Thyroid gland (tissue), 4 donors: ENCODE results near the gene UBL7. TPM values are rescaled to one million over a fixed set of nuclear protein-coding genes. Genes with fewer than 3 reads are reported as not detected.

Experiments
- DNase-seq, 2 donors: peaks; one replicate each; pipeline ENCODE4 v3.0.0-alpha.2; 2019
- H3K27ac ChIP-seq, 3 donors: fragments of 200-600 bp; sonication (generic); 1 replicate in 2 of 3; 2 replicates in 1 of 3; pipeline ENCODE4 v1.5.1; 2016 to 2019; ENCODE audit warnings: mild to moderate bottlenecking in 1 of 3, moderate library complexity in 1 of 3
- H3K27me3 ChIP-seq: fragments of 200-600 bp; sonication (generic); one replicate; pipeline ENCODE4 v1.5.1; 2019
- H3K36me3 ChIP-seq, 2 donors: fragments of 200-600 bp; sonication (generic); one replicate each; pipeline ENCODE4 v1.5.1; 2016 to 2019
- H3K4me1 ChIP-seq, 2 donors: fragments of 200-600 bp; sonication (generic); one replicate each; pipeline ENCODE4 v1.5.1; 2017 to 2019
- H3K4me3 ChIP-seq, 3 donors: fragments of 200-600 bp; sonication (generic); replicated peaks in 1 of 3; 1 replicate in 2 of 3; 2 replicates in 1 of 3; pipeline ENCODE4 v1.5.1; 2016; ENCODE audit warnings: mild to moderate bottlenecking in 1 of 3
- H3K9me3 ChIP-seq: fragments of 200-600 bp; sonication (generic); one replicate; pipeline ENCODE4 v1.5.1; 2017
- POLR2A ChIP-seq, 2 donors: fragments of 450-650 bp; IDR thresholded peaks; one replicate each; pipeline ENCODE4 v1.6.1; 2017; ENCODE audit warnings: antibody characterized with exemption in 2 of 2, mild to moderate bottlenecking in 2 of 2, moderate library complexity in 1 of 2
- WGBS, 2 donors: methylation state at CpG; one replicate each; pipeline ENCODE4 v1.1.5; 2017; 5-methylcytosine and 5-hydroxymethylcytosine counted together
- intact Hi-C: fragments of 100-400 bp; cut with DNase I; formaldehyde crosslinking; loops from one replicate; pipeline ENCODE4 v1.15.1; 2023
- total RNA-seq, 4 donors: library from RNA; depleted of rRNA; stranded (reverse); fragments of >200 nt; gene quantifications; one replicate each; pipeline ENCODE4 v1.2.3, GENCODE V29; 2016
- TF ChIP-seq, protein P1 (sequence below), 6 experiments: fragments of 200-600 bp in 3 of 6; fragments of 450-650 bp in 3 of 6; sonication (generic) in 3 of 6; IDR thresholded peaks; one replicate each; pipeline ENCODE4 v1.5.1; 2016 to 2019; ENCODE audit warnings: antibody characterized with exemption in 6 of 6, mild to moderate bottlenecking in 2 of 6, inconsistent platforms in 1 of 6, moderate library complexity in 1 of 6

Gene UBL7
- total RNA-seq, 4 donors from 2014 or later = 60.3 to 103 (median 69.6) TPM

DNA sequence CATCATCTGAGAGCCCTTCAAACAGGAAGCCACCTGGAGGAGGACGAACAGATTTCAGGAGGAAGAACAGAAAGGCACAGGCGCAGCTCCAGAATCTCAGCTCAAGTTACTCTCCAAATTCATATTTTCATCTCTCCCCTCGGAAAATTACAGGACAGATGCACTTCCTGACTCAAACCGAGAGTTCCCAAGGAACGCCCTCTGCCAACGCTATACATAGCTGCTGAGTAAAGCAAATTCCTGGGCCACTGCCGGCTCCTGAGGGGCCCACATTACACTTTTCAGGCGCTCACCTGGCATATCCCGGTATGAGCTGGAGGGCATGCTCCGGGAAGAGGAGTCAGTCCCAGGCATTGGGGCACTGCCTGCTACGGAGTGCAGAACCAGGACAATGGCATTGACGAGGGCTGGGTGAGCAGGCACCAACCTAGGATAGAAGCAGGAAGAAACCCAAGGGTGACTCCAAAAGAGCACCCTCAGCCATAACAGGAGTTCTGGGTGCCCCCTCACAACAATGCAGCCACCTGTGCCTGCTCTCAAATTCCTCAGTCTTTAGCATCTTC is 11.2 kb downstream of the UBL7 start:
- H3K9me3 ChIP-seq = no peaks in the 10 kb centered on the region
- no peak for DNase-seq
- intact Hi-C loops = loop anchor here (10.0 kb wide), 1 partner anchor 175 kb away; no protein-coding TSS in a partner anchor
- peaks cover 60 to 64% of the 10 kb centered on the region in 2 donors for H3K36me3 ChIP-seq
- no peak overlapping the region for H3K27ac ChIP-seq
- no peaks in the 10 kb centered on the region for H3K4me1 ChIP-seq
- no peak overlapping the region for H3K4me3 ChIP-seq
- no peaks in the 10 kb centered on the region for H3K27me3 ChIP-seq
- no peak for TF ChIP-seq POLR2A (IDR thresholded peaks at IDR 0.05)
- TF ChIP-seq, protein P1, sequence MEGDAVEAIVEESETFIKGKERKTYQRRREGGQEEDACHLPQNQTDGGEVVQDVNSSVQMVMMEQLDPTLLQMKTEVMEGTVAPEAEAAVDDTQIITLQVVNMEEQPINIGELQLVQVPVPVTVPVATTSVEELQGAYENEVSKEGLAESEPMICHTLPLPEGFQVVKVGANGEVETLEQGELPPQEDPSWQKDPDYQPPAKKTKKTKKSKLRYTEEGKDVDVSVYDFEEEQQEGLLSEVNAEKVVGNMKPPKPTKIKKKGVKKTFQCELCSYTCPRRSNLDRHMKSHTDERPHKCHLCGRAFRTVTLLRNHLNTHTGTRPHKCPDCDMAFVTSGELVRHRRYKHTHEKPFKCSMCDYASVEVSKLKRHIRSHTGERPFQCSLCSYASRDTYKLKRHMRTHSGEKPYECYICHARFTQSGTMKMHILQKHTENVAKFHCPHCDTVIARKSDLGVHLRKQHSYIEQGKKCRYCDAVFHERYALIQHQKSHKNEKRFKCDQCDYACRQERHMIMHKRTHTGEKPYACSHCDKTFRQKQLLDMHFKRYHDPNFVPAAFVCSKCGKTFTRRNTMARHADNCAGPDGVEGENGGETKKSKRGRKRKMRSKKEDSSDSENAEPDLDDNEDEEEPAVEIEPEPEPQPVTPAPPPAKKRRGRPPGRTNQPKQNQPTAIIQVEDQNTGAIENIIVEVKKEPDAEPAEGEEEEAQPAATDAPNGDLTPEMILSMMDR (IDR thresholded peaks at IDR 0.05) = no peak
- WGBS, 2 donors = 93 to 94% methylated on average over 12 of the region's 12 CpGs

DNA sequence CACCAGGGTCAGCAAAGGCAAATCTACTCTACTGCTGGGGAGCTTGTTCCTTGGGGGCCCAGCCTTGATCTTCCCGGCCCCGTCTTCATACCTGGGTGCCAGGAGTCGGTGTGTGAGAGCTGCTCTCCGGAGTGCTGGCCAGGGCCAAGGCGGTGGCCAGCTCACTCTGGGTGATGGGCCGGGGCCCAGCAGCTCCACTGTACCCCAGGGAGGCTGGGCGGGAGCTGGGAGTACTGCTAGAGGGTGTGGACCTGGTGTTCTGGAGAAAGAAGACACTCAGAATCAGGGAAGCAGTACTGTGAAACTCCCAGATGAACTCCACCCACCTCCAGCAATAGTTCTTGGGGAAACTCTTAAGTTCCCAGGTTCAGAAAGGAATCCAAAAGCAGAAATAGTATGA is 11.9 kb downstream of the UBL7 start:
- Histone ChIP-seq H3K27me3 (no peaks in the 10 kb centered on the region), H3K9me3 (no peaks in the 10 kb centered on the region), H3K27ac (no peak overlapping the region), H3K36me3 (peaks cover 60 to 64% of the 10 kb centered on the region in 2 donors), H3K4me1 (no peaks in the 10 kb centered on the region), H3K4me3 (no peak overlapping the region)
- no peak for TF ChIP-seq POLR2A (IDR thresholded peaks at IDR 0.05)
- TF ChIP-seq, protein P1 (IDR thresholded peaks at IDR 0.05) = no peak
- intact Hi-C loops = no loop called here
- WGBS, 2 donors = 96 to 100% methylated on average over 1 to 4 of the region's 7 CpGs
- DNase-seq = no peak

DNA sequence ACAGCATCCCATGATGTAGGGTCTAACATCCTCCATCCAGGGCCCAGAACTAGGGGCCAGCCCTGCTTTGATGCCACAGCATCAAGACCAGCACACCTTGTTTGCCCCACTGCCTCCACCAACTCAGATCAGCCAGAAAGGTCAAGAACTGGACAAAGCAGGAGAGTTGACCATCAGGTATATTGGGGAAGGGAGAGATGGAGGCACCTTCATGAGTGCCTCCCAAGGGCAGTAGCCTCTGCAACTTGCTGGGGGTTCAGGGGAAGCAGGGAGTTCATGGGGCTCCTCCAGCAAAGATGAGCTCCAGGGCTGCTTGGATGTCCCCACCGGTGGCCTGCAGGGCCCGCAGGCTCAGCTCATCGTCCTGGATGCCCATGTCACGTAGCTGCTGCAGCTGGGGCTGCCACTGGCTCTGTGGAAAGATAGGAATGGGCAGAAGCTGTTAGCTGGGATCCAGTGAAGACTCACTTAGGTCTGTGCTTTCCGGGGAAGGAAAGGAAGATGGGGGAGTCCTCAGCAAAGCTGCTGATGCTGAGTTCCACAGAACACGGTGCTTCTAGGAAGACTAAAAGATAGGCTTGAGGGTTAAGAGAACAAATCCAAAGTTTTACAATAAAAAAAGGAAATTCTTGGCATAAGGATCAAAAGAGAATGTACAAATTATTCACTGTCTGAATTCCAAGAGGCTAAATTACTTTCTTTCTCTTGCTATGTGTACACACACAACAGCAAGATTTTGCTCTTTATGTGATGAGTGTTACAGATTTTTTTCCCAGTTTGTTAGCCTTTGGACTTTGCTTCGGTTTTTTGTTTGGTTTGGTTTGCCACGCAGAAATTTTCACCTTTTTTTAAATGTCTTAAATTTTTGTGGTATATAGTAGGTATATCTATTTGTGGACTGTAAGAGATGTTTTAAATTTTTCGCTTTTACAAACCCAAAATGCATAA is 14.9 kb downstream of the UBL7 start:
- Histone ChIP-seq H3K27me3 (no peaks in the 10 kb centered on the region), H3K4me3 (no peak overlapping the region), H3K36me3 (peaks cover 48 to 49% of the 10 kb centered on the region in 2 donors), H3K27ac (no peak overlapping the region), H3K4me1 (peaks cover 0 to 7% of the 10 kb centered on the region in 2 donors), H3K9me3 (no peaks in the 10 kb centered on the region)
- no peak for TF ChIP-seq POLR2A (IDR thresholded peaks at IDR 0.05)
- TF ChIP-seq, protein P1 (IDR thresholded peaks at IDR 0.05) = no peak
- no peak for DNase-seq
- intact Hi-C loops = no loop called here
- 93 to 95% methylated on average over 9 of the region's 9 CpGs for WGBS, 2 donors

DNA sequence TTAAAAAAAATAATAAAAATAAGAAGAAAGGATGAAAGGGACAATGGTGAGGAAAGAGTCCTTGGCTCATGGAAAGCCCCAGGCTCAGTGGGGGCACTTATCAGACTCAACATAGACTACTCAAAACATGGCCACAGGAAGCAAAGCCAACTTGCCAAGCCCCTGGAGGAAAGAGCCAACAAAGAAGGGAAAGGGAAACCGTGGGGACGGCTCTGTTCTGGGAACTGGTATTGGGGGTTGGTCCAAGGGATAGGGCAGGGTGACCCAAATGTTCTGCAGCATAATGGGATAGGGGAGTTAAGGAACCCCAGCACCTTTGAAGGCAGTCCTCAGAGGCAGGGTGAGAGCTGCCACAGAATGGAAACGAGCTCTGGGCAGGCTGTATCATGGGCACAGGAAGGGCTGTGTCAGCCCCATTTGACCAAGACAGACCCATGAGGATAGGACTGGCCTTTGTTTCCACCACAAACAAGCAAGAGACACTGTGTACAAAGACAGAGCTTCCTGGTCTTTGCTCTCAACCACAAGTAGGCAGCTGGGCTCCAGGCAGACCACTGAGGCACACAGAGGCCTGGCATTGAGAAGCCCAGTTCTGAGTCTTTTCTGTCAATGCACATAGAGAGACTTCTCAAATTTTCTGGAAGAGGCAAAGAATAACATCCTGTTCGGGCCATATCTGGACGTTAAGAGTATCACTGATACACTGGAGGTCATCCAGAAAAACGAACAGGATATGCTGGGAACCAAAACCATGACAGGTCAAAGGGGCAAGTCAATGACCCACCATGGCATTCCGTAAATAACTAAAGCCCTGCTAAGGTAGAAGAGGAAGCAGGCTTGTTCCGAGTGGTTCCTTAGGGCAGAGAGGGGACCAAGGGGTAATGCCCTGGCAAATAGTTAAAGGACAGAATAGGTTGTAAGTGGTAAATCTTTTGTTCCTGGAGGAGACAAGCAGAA is 16.6 kb downstream of the UBL7 start:
- no peak overlapping the region for H3K4me3 ChIP-seq
- H3K27ac ChIP-seq = no peak overlapping the region
- peaks cover 32 to 35% of the 10 kb centered on the region in 2 donors for H3K36me3 ChIP-seq
- WGBS, 2 donors = 64 to 70% methylated on average over 8 of the region's 8 CpGs
- no peaks in the 10 kb centered on the region for H3K9me3 ChIP-seq
- TF ChIP-seq, protein P1 (IDR thresholded peaks at IDR 0.05) = no peak
- no peak for TF ChIP-seq POLR2A (IDR thresholded peaks at IDR 0.05)
- intact Hi-C loops = no loop called here
- no peaks in the 10 kb centered on the region for H3K27me3 ChIP-seq
- peaks cover 0 to 7% of the 10 kb centered on the region in 2 donors for H3K4me1 ChIP-seq
- DNase-seq = no peak
